WTC11 (cell line): ENCODE data around the gene HMCN1. TPM values are rescaled to one million over a fixed set of nuclear protein-coding genes. Genes with fewer than 3 reads are reported as not detected.

Source experiments
- ATAC-seq: fragments of 200-7000 bp; cut with Tn5 transposase; 2 replicates; pipeline ENCODE4 v1.10.0; 2021; ENCODE audit warnings: mild to moderate bottlenecking, moderate library complexity
- CTCF ChIA-PET: fragments of 300-600 bp; sonication (Branson Sonifier 250); formaldehyde crosslinking; loops from one replicate; lab custom pipeline; 2021; ENCODE audit warnings: antibody characterized with exemption; lab: Charles Lee
- POLR2A ChIA-PET: fragments of 350-600 bp; sonication (Branson Sonifier 250); formaldehyde crosslinking; loops from one replicate; lab custom pipeline; 2021; ENCODE audit warnings: antibody characterized with exemption; lab: Charles Lee
- DNase-seq: peaks from one replicate; pipeline ENCODE4 v3.0.0; 2021; ENCODE audit warnings: low spot score
- H3K27ac Mint-ChIP-seq: 2 replicates; pipeline ENCODE4 v1.8.0; 2021; ENCODE audit warnings: mixed read lengths
- H3K27me3 Mint-ChIP-seq: 2 replicates; pipeline ENCODE4 v1.8.0; 2021; ENCODE audit warnings: low read depth, mild to moderate bottlenecking, moderate library complexity, mixed read lengths
- H3K36me3 Mint-ChIP-seq: 2 replicates; pipeline ENCODE4 v1.8.0; 2021; ENCODE audit warnings: mixed read lengths
- H3K4me1 Mint-ChIP-seq: 2 replicates; pipeline ENCODE4 v1.8.0; 2022; ENCODE audit warnings: mixed read lengths
- H3K4me3 Mint-ChIP-seq: 2 replicates; pipeline ENCODE4 v1.8.0; 2021; ENCODE audit warnings: mild to moderate bottlenecking, moderate library complexity, mixed read lengths
- H3K9me3 Mint-ChIP-seq: 2 replicates; pipeline ENCODE4 v1.8.0; 2021; ENCODE audit warnings: mixed read lengths
- CDX4 ChIP-seq: fragments of 250-450 bp; sonication (Bioruptor Pico); IDR thresholded peaks from 2 replicates; pipeline ENCODE4 v1.9.0; 2021; ENCODE audit warnings: moderate library complexity, mild to moderate bottlenecking, inconsistent platforms, borderline replicate concordance
- CREB1 ChIP-seq: sonication (generic); formaldehyde crosslinking; IDR thresholded peaks from 2 replicates; pipeline ENCODE4 v1.8.0; 2023; ENCODE audit warnings: mild to moderate bottlenecking, missing genetic modification reagents
- CTCF ChIP-seq: fragments of 200-600 bp; IDR thresholded peaks from 2 replicates; pipeline ENCODE4 v1.8.0; 2022; ENCODE audit warnings: antibody characterized with exemption
- EMX1 ChIP-seq: fragments of 250-450 bp; sonication (Bioruptor Pico); IDR thresholded peaks from 2 replicates; pipeline ENCODE4 v1.8.0; 2021; ENCODE audit warnings: mild to moderate bottlenecking
- FOXP1 ChIP-seq: sonication (generic); formaldehyde crosslinking; IDR thresholded peaks from 2 replicates; pipeline ENCODE4 v1.8.0; 2022; ENCODE audit warnings: missing genetic modification reagents, mild to moderate bottlenecking, moderate library complexity, borderline replicate concordance
- HMGA2 ChIP-seq: fragments of 250-450 bp; sonication (Bioruptor Pico); IDR thresholded peaks from 2 replicates; pipeline ENCODE4 v1.4.0; 2021; ENCODE audit warnings: mild to moderate bottlenecking, moderate library complexity
- HMGXB4 ChIP-seq: sonication (generic); formaldehyde crosslinking; IDR thresholded peaks from 2 replicates; pipeline ENCODE4 v1.8.1; 2023; ENCODE audit warnings: mild to moderate bottlenecking, moderate library complexity, missing genetic modification reagents
- JAZF1 ChIP-seq: fragments of 250-450 bp; sonication (Bioruptor Pico); IDR thresholded peaks from 2 replicates; pipeline ENCODE4 v1.9.0; 2021; ENCODE audit warnings: moderate library complexity, mild to moderate bottlenecking, inconsistent platforms
- KAT7 ChIP-seq: sonication (generic); formaldehyde crosslinking; IDR thresholded peaks from 2 replicates; pipeline ENCODE4 v1.8.1; 2023; ENCODE audit warnings: missing genetic modification reagents, mild to moderate bottlenecking, borderline replicate concordance
- MLX ChIP-seq: sonication (generic); formaldehyde crosslinking; IDR thresholded peaks from 2 replicates; pipeline ENCODE4 v1.8.1; 2023; ENCODE audit warnings: mild to moderate bottlenecking, missing genetic modification reagents, moderate library complexity
- NFYB ChIP-seq: sonication (generic); formaldehyde crosslinking; conservative IDR thresholded peaks from 2 replicates; pipeline ENCODE4 v1.8.0; 2022; ENCODE audit warnings: low read depth, missing genetic modification reagents
- PREB ChIP-seq: sonication (generic); formaldehyde crosslinking; IDR thresholded peaks from 2 replicates; pipeline ENCODE4 v1.8.1; 2022; ENCODE audit warnings: mild to moderate bottlenecking, missing genetic modification reagents, moderate library complexity, borderline replicate concordance
- SMAD4 ChIP-seq: sonication (generic); formaldehyde crosslinking; IDR thresholded peaks from 2 replicates; pipeline ENCODE4 v1.8.0; 2022; ENCODE audit warnings: mild to moderate bottlenecking, missing genetic modification reagents
- TCF7 ChIP-seq: sonication (generic); formaldehyde crosslinking; IDR thresholded peaks from 2 replicates; pipeline ENCODE4 v1.8.0; 2022; ENCODE audit warnings: mild to moderate bottlenecking, low read depth, missing genetic modification reagents, moderate library complexity
- TEAD1 ChIP-seq: sonication (generic); formaldehyde crosslinking; IDR thresholded peaks from 2 replicates; pipeline ENCODE4 v1.8.0; 2022; ENCODE audit warnings: mild to moderate bottlenecking, missing genetic modification reagents
- TEAD4 ChIP-seq: sonication (generic); formaldehyde crosslinking; IDR thresholded peaks from 2 replicates; pipeline ENCODE4 v1.8.0; 2022; ENCODE audit warnings: mild to moderate bottlenecking, missing genetic modification reagents
- TP53 ChIP-seq: sonication (generic); formaldehyde crosslinking; IDR thresholded peaks from 2 replicates; pipeline ENCODE4 v1.8.1; 2023; ENCODE audit warnings: mild to moderate bottlenecking, missing genetic modification reagents
- ZBTB43 ChIP-seq: sonication (generic); formaldehyde crosslinking; IDR thresholded peaks from 2 replicates; pipeline ENCODE4 v1.8.1; 2023; ENCODE audit warnings: mild to moderate bottlenecking, missing genetic modification reagents
- ZNF121 ChIP-seq: sonication (generic); formaldehyde crosslinking; IDR thresholded peaks from 2 replicates; pipeline ENCODE4 v1.8.0; 2023; ENCODE audit warnings: missing genetic modification reagents
- ZNF423 ChIP-seq: fragments of 250-450 bp; sonication (Bioruptor Pico); IDR thresholded peaks from 2 replicates; pipeline ENCODE4 v2.1.2; 2022; ENCODE audit warnings: mild to moderate bottlenecking, moderate library complexity
- ZNF512 ChIP-seq: sonication (generic); formaldehyde crosslinking; IDR thresholded peaks from 2 replicates; pipeline ENCODE4 v1.8.1; 2022; ENCODE audit warnings: missing genetic modification reagents, borderline replicate concordance
- ZSCAN18 ChIP-seq: fragments of 250-450 bp; sonication (Bioruptor Pico); IDR thresholded peaks from 2 replicates; pipeline ENCODE4 v2.1.2; 2022; ENCODE audit warnings: mild to moderate bottlenecking, moderate library complexity
- total RNA-seq: library from RNA; stranded (reverse); gene quantifications from 3 replicates; pipeline ENCODE4 v1.2.3, GENCODE V29; 2021

The HMCN1 gene
- total RNA-seq, 1 experiment from 2014 or later: 5.6 TPM

GRCh38 chr1:185964946-185965345, 230.8 kb downstream of the HMCN1 start:
- CTCF ChIA-PET: no interaction called here
- H3K36me3 Mint-ChIP-seq: peaks cover 3% of the 10 kb centered on the region; the same call in 1 of the 2 replicates
- POLR2A ChIA-PET: no interaction called here
- no peak overlapping the region for H3K4me3 Mint-ChIP-seq
- H3K4me1 Mint-ChIP-seq: peaks cover 34% of the 10 kb centered on the region
- H3K27me3 Mint-ChIP-seq: no peaks in the 10 kb centered on the region
- 0 out of 2 replicates have a peak, but pooled peaks cover 3% of the 10 kb centered on the region for H3K9me3 Mint-ChIP-seq
- TF ChIP-seq FOXP1 (CRISPR knock-in tag) (no peak), TCF7 (CRISPR knock-in tag) (no peak), ZSCAN18 (CRISPR knock-in tag) (no peak), ZNF121 (CRISPR knock-in tag) (no peak), ZBTB43 (CRISPR knock-in tag) (no peak), HMGXB4 (CRISPR knock-in tag) (no peak), TEAD1 (CRISPR knock-in tag) (no peak), HMGA2 (no peak), ZNF423 (CRISPR knock-in tag) (no peak), JAZF1 (no peak), KAT7 (CRISPR knock-in tag) (no peak), TP53 (no peak)
- ATAC-seq (no peak), DNase-seq (no peak)
- peak overlapping the region; percentile 91 for H3K27ac Mint-ChIP-seq

GRCh38 chr1:185965870-185966269, 231.7 kb downstream of the HMCN1 start:
- Mint-ChIP-seq H3K9me3 (no peaks in the 10 kb centered on the region), H3K27me3 (no peaks in the 10 kb centered on the region), H3K4me3 (no peak overlapping the region), H3K4me1 (peaks cover 30% of the 10 kb centered on the region), H3K27ac (no peak overlapping the region; the same call in 1 of the 2 replicates), H3K36me3 (peaks cover 3% of the 10 kb centered on the region; the same call in 1 of the 2 replicates)
- ATAC-seq (no peak), DNase-seq (no peak)
- TF ChIP-seq SMAD4 (no peak), TP53 (no peak), MLX (CRISPR knock-in tag) (no peak), CREB1 (no peak), CDX4 (CRISPR knock-in tag) (no peak), ZNF512 (no peak), EMX1 (CRISPR knock-in tag) (no peak), ZNF121 (CRISPR knock-in tag) (no peak), NFYB (CRISPR knock-in tag) (no peak), TEAD1 (CRISPR knock-in tag) (no peak), PREB (CRISPR knock-in tag) (no peak), CTCF (no peak), TEAD4 (no peak)
- ChIA-PET POLR2A (no interaction called here), CTCF (no interaction called here)
